K562 (cell line): Measurements from ENCODE around the gene LILRA5.
"Not testable (repeated sequence)": the region's sequence is repeated elsewhere in the genome, so short reads cannot be mapped to it uniquely, and the experiment has no call there.

Experiments
- CTCF ChIP-seq, 3 experiments: IDR thresholded peaks in 2 of 3; conservative IDR thresholded peaks in 1 of 3; 2 replicates each; pipeline ENCODE4 v1.5.1; 2011 to 2012; ENCODE audit warnings: low read length in 3 of 3, mild to moderate bottlenecking in 3 of 3, control low read depth in 2 of 3, improper control_type of control experiment in 1 of 3, inconsistent platforms in 1 of 3, low read depth in 1 of 3, mixed read lengths in 1 of 3, moderate library complexity in 1 of 3; ENCODE audit not compliant: insufficient read depth in 2 of 3
- EZH2 ChIP-seq: IDR thresholded peaks from 2 replicates; pipeline ENCODE4 v1.6.1; 2012; ENCODE audit warnings: low read depth, mild to moderate bottlenecking, inconsistent platforms, low read length, borderline replicate concordance
- JUN ChIP-seq, 2 experiments: sonication (generic) in 1 of 2; formaldehyde crosslinking in 1 of 2; IDR thresholded peaks; 2 replicates each; pipeline versions ENCODE4 v1.6.1 to v1.8.0; 2012 to 2022; ENCODE audit warnings: borderline replicate concordance in 2 of 2, mild to moderate bottlenecking in 2 of 2, improper control_type of control experiment in 1 of 2, low read depth in 1 of 2, low read length in 1 of 2, missing genetic modification reagents in 1 of 2
- KAT2B ChIP-seq: IDR thresholded peaks from one replicate; pipeline ENCODE4 v1.6.1; 2012; ENCODE audit warnings: low read depth, mild to moderate bottlenecking, control low read depth, inconsistent platforms, low read length, moderate library complexity
- MNT ChIP-seq, 2 experiments: fragments of 450-650 bp; conservative IDR thresholded peaks; 2 replicates each; pipeline ENCODE4 v1.6.1; 2017; ENCODE audit warnings: mild to moderate bottlenecking in 2 of 2, moderate library complexity in 2 of 2
- MXD1 ChIP-seq: fragments of 250-450 bp; sonication (Bioruptor Pico); IDR thresholded peaks from 2 replicates; pipeline ENCODE4 v1.8.0; 2021; ENCODE audit warnings: borderline replicate concordance, mild to moderate bottlenecking, moderate library complexity; ENCODE audit not compliant: poor library complexity, severe bottlenecking
- SMARCA5 ChIP-seq: fragments of 450-650 bp; IDR thresholded peaks from 2 replicates; pipeline ENCODE4 v1.6.1; 2016
- TAF15 ChIP-seq: fragments of 200-400 bp; formaldehyde crosslinking; IDR thresholded peaks from 2 replicates; pipeline ENCODE4 v1.6.1; 2017; ENCODE audit warnings: mild to moderate bottlenecking, low read depth, low read length, moderate library complexity
- TBL1XR1 ChIP-seq, 2 experiments: IDR thresholded peaks; 2 replicates each; pipeline ENCODE4 v1.6.1; 2012; ENCODE audit warnings: improper control_type of control experiment in 2 of 2, low read length in 2 of 2, mild to moderate bottlenecking in 1 of 2
- TCF7 ChIP-seq: sonication (generic); IDR thresholded peaks from 2 replicates; pipeline ENCODE4 v1.6.1; 2016; ENCODE audit warnings: antibody characterized with exemption, borderline replicate concordance

- not testable (repeated sequence) for TF ChIP-seq TAF15; SMARCA5; JUN (IDR thresholded peaks at IDR 0.05; ENCODE audit: borderline replicate concordance, low read depth, low read length); JUN (CRISPR knock-in tag; IDR thresholded peaks at IDR 0.05; ENCODE audit: borderline replicate concordance); KAT2B; EZH2; MXD1 (CRISPR knock-in tag); TCF7; CTCF (IDR thresholded peaks at IDR 0.05 in 2 of 3, conservative IDR thresholded peaks at IDR 0.05 in 1 of 3; ENCODE audit: insufficient read depth in 2 of 3, low read depth in 1 of 3, low read length in 3 of 3); MNT (conservative IDR thresholded peaks at IDR 0.05); TBL1XR1 (IDR thresholded peaks at IDR 0.05; ENCODE audit: low read length in 2 of 2)
Measured at GRCh38 chr19:54274516-54274915, 38.5 kb downstream of the LILRA5 start.
